ENCODE measurements around the gene ZNF628. TPM values are rescaled to one million over a fixed set of nuclear protein-coding genes. Genes with fewer than 3 reads are reported as not detected.
A peak's percentile ranks its signal among the peaks of the same experiment; 100 is the strongest.

ZNF628 gene
- total and polyA plus RNA-seq, 2 of the 8 experiments (the other 6 are each of a cell fraction or from before 2014, with no cell fraction given): 1.7 to 10.8 TPM

DNA sequence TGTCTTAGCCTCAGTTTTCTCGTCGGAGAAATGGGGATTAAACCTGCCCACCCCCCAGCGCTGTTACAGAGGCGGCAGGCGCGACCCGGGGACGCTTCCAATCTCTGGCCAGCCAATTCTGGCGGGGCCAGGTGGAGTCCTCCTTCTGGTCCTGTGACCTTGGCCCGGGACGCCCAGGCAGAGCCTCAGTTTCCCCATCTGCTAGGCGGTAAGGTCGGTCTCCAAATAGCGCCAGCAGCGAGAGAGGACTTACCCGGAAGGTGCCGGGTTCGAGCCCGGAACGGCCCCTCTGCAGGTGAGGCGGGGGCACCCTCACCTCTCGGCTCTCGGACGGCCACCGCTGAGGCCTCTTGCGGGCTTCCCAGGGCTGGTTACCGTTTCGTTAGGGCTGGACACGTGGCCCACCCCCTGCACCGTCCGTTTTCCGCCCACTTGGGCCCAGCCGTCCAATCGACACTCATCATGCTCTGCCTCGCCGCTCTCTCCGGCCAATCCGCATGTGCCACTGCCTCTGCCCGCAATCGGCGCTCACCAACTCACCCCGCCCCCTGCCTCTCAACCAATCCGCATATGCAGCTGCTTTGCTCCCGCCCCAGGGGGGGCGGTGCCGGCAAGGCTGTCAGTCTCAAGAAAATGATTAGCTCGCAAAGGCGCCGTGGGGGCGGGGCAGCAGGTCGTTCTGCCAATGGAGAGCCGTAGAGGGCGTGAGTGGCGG is 15.0 kb upstream of the ZNF628 start, which contains the start of gene ISOC2 (continued):
- TF ChIP-seq TAF7 (optimal IDR thresholded peaks at IDR 0.05; ENCODE audit: borderline replicate concordance, low read depth, low read length): peak; percentile 62
- TF ChIP-seq, protein P1, sequence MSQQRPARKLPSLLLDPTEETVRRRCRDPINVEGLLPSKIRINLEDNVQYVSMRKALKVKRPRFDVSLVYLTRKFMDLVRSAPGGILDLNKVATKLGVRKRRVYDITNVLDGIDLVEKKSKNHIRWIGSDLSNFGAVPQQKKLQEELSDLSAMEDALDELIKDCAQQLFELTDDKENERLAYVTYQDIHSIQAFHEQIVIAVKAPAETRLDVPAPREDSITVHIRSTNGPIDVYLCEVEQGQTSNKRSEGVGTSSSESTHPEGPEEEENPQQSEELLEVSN (IDR thresholded peaks at IDR 0.05): peak; percentile 71
- no peak for TF ChIP-seq TCF12 (IDR thresholded peaks at IDR 0.05; ENCODE audit: low read depth, low read length)
- TF ChIP-seq JUND (IDR thresholded peaks at IDR 0.05; ENCODE audit: low read length): no peak
- no peak for TF ChIP-seq ZNF274 (IDR thresholded peaks at IDR 0.05; ENCODE audit: borderline replicate concordance, extremely low read depth, low read length)
- no peak for TF ChIP-seq SIX5 (IDR thresholded peaks at IDR 0.05; ENCODE audit: low read depth, low read length)
- TF ChIP-seq ASH2L (IDR thresholded peaks at IDR 0.05; ENCODE audit: low read length): peak; percentile 92
- peak; percentile 60 for TF ChIP-seq KDM4A (IDR thresholded peaks at IDR 0.05; ENCODE audit: low read depth, low read length, severe bottlenecking)
- TF ChIP-seq EP300 (IDR thresholded peaks at IDR 0.05; ENCODE audit: borderline replicate concordance in 1 of 2, low read depth in 2 of 2, low read length in 2 of 2): no peak
- TF ChIP-seq, protein P2, sequence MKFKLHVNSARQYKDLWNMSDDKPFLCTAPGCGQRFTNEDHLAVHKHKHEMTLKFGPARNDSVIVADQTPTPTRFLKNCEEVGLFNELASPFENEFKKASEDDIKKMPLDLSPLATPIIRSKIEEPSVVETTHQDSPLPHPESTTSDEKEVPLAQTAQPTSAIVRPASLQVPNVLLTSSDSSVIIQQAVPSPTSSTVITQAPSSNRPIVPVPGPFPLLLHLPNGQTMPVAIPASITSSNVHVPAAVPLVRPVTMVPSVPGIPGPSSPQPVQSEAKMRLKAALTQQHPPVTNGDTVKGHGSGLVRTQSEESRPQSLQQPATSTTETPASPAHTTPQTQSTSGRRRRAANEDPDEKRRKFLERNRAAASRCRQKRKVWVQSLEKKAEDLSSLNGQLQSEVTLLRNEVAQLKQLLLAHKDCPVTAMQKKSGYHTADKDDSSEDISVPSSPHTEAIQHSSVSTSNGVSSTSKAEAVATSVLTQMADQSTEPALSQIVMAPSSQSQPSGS (IDR thresholded peaks at IDR 0.05; ENCODE audit: low read length): 0 out of 2 replicates have a peak, but pooled peaks have one; percentile 48
- TF ChIP-seq EGR1 (IDR thresholded peaks at IDR 0.05; ENCODE audit: borderline replicate concordance, low read depth, low read length): peak; percentile 52; the same call in 1 of the 2 replicates
- TF ChIP-seq TAF1 (IDR thresholded peaks at IDR 0.05; ENCODE audit: low read depth, low read length): peak; percentile 73
- TF ChIP-seq, protein P3, sequence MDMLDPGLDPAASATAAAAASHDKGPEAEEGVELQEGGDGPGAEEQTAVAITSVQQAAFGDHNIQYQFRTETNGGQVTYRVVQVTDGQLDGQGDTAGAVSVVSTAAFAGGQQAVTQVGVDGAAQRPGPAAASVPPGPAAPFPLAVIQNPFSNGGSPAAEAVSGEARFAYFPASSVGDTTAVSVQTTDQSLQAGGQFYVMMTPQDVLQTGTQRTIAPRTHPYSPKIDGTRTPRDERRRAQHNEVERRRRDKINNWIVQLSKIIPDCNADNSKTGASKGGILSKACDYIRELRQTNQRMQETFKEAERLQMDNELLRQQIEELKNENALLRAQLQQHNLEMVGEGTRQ (IDR thresholded peaks at IDR 0.05; ENCODE audit: low read length): peak; percentile 92
- TF ChIP-seq SRF (IDR thresholded peaks at IDR 0.05; ENCODE audit: low read depth, low read length): no peak
- no peak for TF ChIP-seq CEBPB (IDR thresholded peaks at IDR 0.05; ENCODE audit: low read depth, low read length)
